ENCODE results near the gene FCSK. TPM values are rescaled to one million over a fixed set of nuclear protein-coding genes. Genes with fewer than 3 reads are reported as not detected.
A peak's percentile ranks its signal among the peaks of the same experiment; 100 is the strongest.

Gene FCSK
- total and polyA plus RNA-seq, 9 donors = 5.2 to 10.2 (median 7.7) TPM

GRCh38 chr16:70495425-70496182 lies 41.2 kb downstream of the FCSK start:
- Histone ChIP-seq H3K27ac (ENCODE audit: low read length) (no peak overlapping the region), H3K9me3 (replicated peaks; ENCODE audit: control insufficient read depth, low read depth, low read length) (no peaks in the 10 kb centered on the region), H3K36me3 (ENCODE audit: control insufficient read depth, insufficient read depth, low read length) (peaks cover 57% of the 10 kb centered on the region), H3K4me3 (ENCODE audit: low read length) (no peak overlapping the region), H3K4me1 (ENCODE audit: control insufficient read depth, insufficient read depth, low read length) (no peaks in the 10 kb centered on the region), H3K27me3 (ENCODE audit: control insufficient read depth, insufficient read depth, low read length) (no peaks in the 10 kb centered on the region)
- DNase-seq = no peak
- WGBS (ENCODE audit: insufficient coverage) = 97% methylated on average over 9 of the region's 9 CpGs

DNA sequence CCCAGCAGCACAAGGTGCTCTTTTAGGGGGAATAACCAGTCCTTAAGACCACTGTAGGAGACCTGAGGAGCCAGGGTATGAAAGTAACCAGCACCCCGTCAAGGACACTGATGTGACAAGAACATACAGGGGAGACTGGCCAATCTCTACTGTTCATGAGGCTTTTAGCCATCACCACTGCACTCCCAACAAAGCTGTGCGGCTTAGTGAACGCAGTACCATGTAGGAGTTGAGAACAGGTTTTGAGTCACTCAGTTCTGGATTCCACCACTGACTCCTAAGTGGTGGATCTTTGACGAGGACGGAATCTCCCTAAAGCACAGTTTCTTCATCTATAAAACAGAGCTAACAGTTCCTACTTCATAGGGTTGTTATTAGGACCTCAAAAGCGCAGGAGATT lies 42.1 kb downstream of the FCSK start:
- Histone ChIP-seq H3K36me3 (ENCODE audit: control insufficient read depth, insufficient read depth, low read length) (peaks cover 63% of the 10 kb centered on the region), H3K9me3 (replicated peaks; ENCODE audit: control insufficient read depth, low read depth, low read length) (no peaks in the 10 kb centered on the region), H3K4me1 (ENCODE audit: control insufficient read depth, insufficient read depth, low read length) (no peaks in the 10 kb centered on the region), H3K27ac (ENCODE audit: low read length) (no peak overlapping the region), H3K4me3 (ENCODE audit: low read length) (no peak overlapping the region), H3K27me3 (ENCODE audit: control insufficient read depth, insufficient read depth, low read length) (no peaks in the 10 kb centered on the region)
- no peak for DNase-seq
- WGBS (ENCODE audit: insufficient coverage) = 95% methylated on average over 3 of the region's 6 CpGs

- no peak for DNase-seq
- peaks cover 49% of the 10 kb centered on the region for H3K36me3 ChIP-seq (ENCODE audit: control insufficient read depth, insufficient read depth, low read length)
These were observed 54.4 kb downstream of the FCSK start for GRCh38 chr16:70508752-70509151.

DNA sequence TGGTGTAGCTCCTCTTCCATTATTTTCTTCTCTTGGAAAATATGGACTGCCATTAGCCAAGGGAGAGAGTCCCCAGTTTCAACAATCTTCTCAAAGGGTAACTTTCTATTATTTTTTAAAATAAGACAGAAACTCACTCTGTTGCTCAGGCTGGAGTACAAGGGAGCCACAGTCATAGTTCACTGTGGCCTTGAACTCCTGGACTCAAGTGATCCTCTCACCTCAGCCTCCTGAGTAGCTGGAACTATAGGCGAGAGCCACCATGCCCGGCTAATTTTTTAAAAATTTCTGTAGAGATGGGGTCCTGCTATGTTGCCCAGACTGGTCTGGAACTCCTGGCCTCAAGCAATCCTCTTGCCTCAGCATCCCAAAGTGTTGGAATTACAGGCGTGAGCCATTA lies 55.8 kb downstream of the FCSK start:
- Histone ChIP-seq H3K27ac (ENCODE audit: low read length) (no peak overlapping the region), H3K36me3 (ENCODE audit: control insufficient read depth, insufficient read depth, low read length) (peaks cover 56% of the 10 kb centered on the region), H3K4me3 (ENCODE audit: low read length) (no peak overlapping the region), H3K9me3 (replicated peaks; ENCODE audit: control insufficient read depth, low read depth, low read length) (no peaks in the 10 kb centered on the region), H3K4me1 (ENCODE audit: control insufficient read depth, insufficient read depth, low read length) (no peaks in the 10 kb centered on the region), H3K27me3 (ENCODE audit: control insufficient read depth, insufficient read depth, low read length) (no peaks in the 10 kb centered on the region)
- DNase-seq = no peak
- 80% methylated on average over 2 of the region's 3 CpGs for WGBS (ENCODE audit: insufficient coverage)

More at GRCh38 chr16:70508752-70509151, 54.4 kb downstream of the FCSK start:
- no peaks in the 10 kb centered on the region for H3K4me1 ChIP-seq (ENCODE audit: control insufficient read depth, insufficient read depth, low read length)
- no peak overlapping the region for H3K4me3 ChIP-seq (ENCODE audit: low read length)
- no peak overlapping the region for H3K27ac ChIP-seq (ENCODE audit: low read length)
- H3K9me3 ChIP-seq (replicated peaks; ENCODE audit: control insufficient read depth, low read depth, low read length) = no peaks in the 10 kb centered on the region
- WGBS (ENCODE audit: insufficient coverage) = 54% methylated on average over 3 of the region's 5 CpGs
- H3K27me3 ChIP-seq (ENCODE audit: control insufficient read depth, insufficient read depth, low read length) = no peaks in the 10 kb centered on the region

DNA sequence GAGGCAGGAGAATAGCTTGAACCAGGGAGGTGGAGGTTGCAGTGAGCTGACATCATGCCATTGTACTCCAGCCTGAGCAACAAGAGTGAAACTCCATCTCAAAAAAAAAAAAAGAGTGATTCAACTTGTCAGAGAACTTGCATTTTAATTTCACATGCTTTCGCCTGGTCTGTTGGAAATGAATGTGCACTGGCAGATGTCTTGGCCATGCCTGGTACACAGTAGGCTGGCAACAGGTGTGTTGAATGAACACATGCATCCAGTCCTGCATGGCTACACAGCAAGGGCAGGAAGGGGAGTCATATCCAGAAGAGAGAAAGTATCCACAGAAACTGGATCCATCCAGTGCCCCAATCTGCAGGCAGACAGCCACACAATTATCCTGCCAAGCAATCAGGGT lies 57.4 kb downstream of the FCSK start:
- H3K27ac ChIP-seq (ENCODE audit: low read length) = no peak overlapping the region
- peaks cover 65% of the 10 kb centered on the region for H3K36me3 ChIP-seq (ENCODE audit: control insufficient read depth, insufficient read depth, low read length)
- no peaks in the 10 kb centered on the region for H3K4me1 ChIP-seq (ENCODE audit: control insufficient read depth, insufficient read depth, low read length)
- H3K4me3 ChIP-seq (ENCODE audit: low read length) = no peak overlapping the region
- H3K27me3 ChIP-seq (ENCODE audit: control insufficient read depth, insufficient read depth, low read length) = no peaks in the 10 kb centered on the region
- H3K9me3 ChIP-seq (replicated peaks; ENCODE audit: control insufficient read depth, low read depth, low read length) = no peaks in the 10 kb centered on the region
- no peak for DNase-seq
- WGBS (ENCODE audit: insufficient coverage) = 100% methylated on average over 1 of the region's 1 CpG

- DNase-seq = no peak
- no peaks in the 10 kb centered on the region for H3K9me3 ChIP-seq (replicated peaks; ENCODE audit: control insufficient read depth, low read depth, low read length)
- no peaks in the 10 kb centered on the region for H3K27me3 ChIP-seq (ENCODE audit: control insufficient read depth, insufficient read depth, low read length)
- no peak overlapping the region for H3K4me3 ChIP-seq (ENCODE audit: low read length)
- no peaks in the 10 kb centered on the region for H3K4me1 ChIP-seq (ENCODE audit: control insufficient read depth, insufficient read depth, low read length)
- 100% methylated on average over 4 of the region's 5 CpGs for WGBS (ENCODE audit: insufficient coverage)
- H3K36me3 ChIP-seq (ENCODE audit: control insufficient read depth, insufficient read depth, low read length) = peaks cover 69% of the 10 kb centered on the region
- no peak overlapping the region for H3K27ac ChIP-seq (ENCODE audit: low read length)
These were observed 58.1 kb downstream of the FCSK start for GRCh38 chr16:70512456-70512855.

- Histone ChIP-seq H3K27ac (ENCODE audit: low read length) (no peak overlapping the region), H3K36me3 (ENCODE audit: control insufficient read depth, insufficient read depth, low read length) (peaks cover 20% of the 10 kb centered on the region), H3K9me3 (replicated peaks; ENCODE audit: control insufficient read depth, low read depth, low read length) (no peaks in the 10 kb centered on the region), H3K27me3 (ENCODE audit: control insufficient read depth, insufficient read depth, low read length) (no peaks in the 10 kb centered on the region), H3K4me3 (ENCODE audit: low read length) (no peak overlapping the region), H3K4me1 (ENCODE audit: control insufficient read depth, insufficient read depth, low read length) (peaks cover 17% of the 10 kb centered on the region)
- 89% methylated on average over 6 of the region's 8 CpGs for WGBS (ENCODE audit: insufficient coverage)
- DNase-seq = no peak
These were observed 66.4 kb downstream of the FCSK start for GRCh38 chr16:70520612-70521297.

GRCh38 chr16:70522216-70523075 lies 68.1 kb downstream of the FCSK start:
- Histone ChIP-seq H3K4me3 (ENCODE audit: low read length) (peak overlapping the region; percentile 100), H3K4me1 (ENCODE audit: control insufficient read depth, insufficient read depth, low read length) (peaks cover 19% of the 10 kb centered on the region), H3K36me3 (ENCODE audit: control insufficient read depth, insufficient read depth, low read length) (peaks cover 11% of the 10 kb centered on the region), H3K9me3 (replicated peaks; ENCODE audit: control insufficient read depth, low read depth, low read length) (no peaks in the 10 kb centered on the region), H3K27me3 (ENCODE audit: control insufficient read depth, insufficient read depth, low read length) (no peaks in the 10 kb centered on the region), H3K27ac (ENCODE audit: low read length) (peak overlapping the region; percentile 97)
- WGBS (ENCODE audit: insufficient coverage) = 79% methylated on average over 6 of the region's 18 CpGs
- DNase-seq = no peak

GRCh38 chr16:70523076-70523742 lies 68.8 kb downstream of the FCSK start, which contains the start of gene COG4:
Gene COG4 (minus strand): TSS chr16:70523554. CDS start chr16:70523543, 11 bp downstream.
- H3K9me3 ChIP-seq (replicated peaks; ENCODE audit: control insufficient read depth, low read depth, low read length) = no peaks in the 10 kb centered on the region
- peak within 1 kb of the TSS; percentile 100 for H3K4me3 ChIP-seq (ENCODE audit: low read length)
- H3K27me3 ChIP-seq (ENCODE audit: control insufficient read depth, insufficient read depth, low read length) = no peaks in the 10 kb centered on the region
- peaks cover 19% of the 10 kb centered on the region for H3K4me1 ChIP-seq (ENCODE audit: control insufficient read depth, insufficient read depth, low read length)
- H3K27ac ChIP-seq (ENCODE audit: low read length) = peak within 1 kb of the TSS; percentile 97
- 0% methylated on average over 17 of the region's 36 CpGs for WGBS (ENCODE audit: insufficient coverage)
- H3K36me3 ChIP-seq (ENCODE audit: control insufficient read depth, insufficient read depth, low read length) = peaks cover 10% of the 10 kb centered on the region
- DNase-seq = peak; percentile 94

Measured in muscle of leg (tissue), 11 donors.